Breast epithelium (tissue), 3 donors: ENCODE measurements around the gene HMGXB3.

Experiments
- POLR2A ChIP-seq: fragments of 450-650 bp; IDR thresholded peaks from one replicate; pipeline ENCODE4 v1.6.1; 2016; ENCODE audit warnings: antibody characterized with exemption, mild to moderate bottlenecking, moderate library complexity
- POLR2AphosphoS5 ChIP-seq, 3 donors: sonication (generic); formaldehyde crosslinking; IDR thresholded peaks; one replicate each; pipeline ENCODE4 v1.6.1; 2017; ENCODE audit warnings: antibody characterized with exemption in 3 of 3
- TF ChIP-seq, protein P1 (sequence below), 3 donors: fragments of 450-650 bp; IDR thresholded peaks; one replicate each; pipeline ENCODE4 v1.5.1; 2016 to 2017; ENCODE audit warnings: antibody characterized with exemption in 3 of 3, mild to moderate bottlenecking in 3 of 3, moderate library complexity in 3 of 3

DNA sequence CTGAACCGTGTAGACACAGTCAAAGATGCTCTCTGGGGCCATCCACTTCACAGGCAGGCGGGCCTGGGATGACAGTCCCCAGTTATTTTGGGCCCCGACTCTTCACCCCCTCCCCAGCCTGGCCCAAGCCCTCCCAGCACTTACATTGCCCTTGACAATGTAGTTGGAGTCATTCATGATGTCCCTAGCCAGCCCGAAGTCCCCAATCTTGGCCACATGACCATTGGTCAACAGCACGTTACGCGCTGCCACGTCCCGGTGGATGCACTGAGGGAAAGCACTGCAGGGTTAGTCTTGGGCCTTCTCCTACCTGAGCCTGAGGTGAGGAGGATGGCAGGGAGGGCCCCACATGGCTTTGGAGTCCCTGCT lies 55.5 kb downstream of the HMGXB3 start:
- TF ChIP-seq, protein P1, sequence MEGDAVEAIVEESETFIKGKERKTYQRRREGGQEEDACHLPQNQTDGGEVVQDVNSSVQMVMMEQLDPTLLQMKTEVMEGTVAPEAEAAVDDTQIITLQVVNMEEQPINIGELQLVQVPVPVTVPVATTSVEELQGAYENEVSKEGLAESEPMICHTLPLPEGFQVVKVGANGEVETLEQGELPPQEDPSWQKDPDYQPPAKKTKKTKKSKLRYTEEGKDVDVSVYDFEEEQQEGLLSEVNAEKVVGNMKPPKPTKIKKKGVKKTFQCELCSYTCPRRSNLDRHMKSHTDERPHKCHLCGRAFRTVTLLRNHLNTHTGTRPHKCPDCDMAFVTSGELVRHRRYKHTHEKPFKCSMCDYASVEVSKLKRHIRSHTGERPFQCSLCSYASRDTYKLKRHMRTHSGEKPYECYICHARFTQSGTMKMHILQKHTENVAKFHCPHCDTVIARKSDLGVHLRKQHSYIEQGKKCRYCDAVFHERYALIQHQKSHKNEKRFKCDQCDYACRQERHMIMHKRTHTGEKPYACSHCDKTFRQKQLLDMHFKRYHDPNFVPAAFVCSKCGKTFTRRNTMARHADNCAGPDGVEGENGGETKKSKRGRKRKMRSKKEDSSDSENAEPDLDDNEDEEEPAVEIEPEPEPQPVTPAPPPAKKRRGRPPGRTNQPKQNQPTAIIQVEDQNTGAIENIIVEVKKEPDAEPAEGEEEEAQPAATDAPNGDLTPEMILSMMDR (IDR thresholded peaks at IDR 0.05): no peak
- no peak for TF ChIP-seq POLR2A
- TF ChIP-seq POLR2AphosphoS5 (IDR thresholded peaks at IDR 0.05): no peak
